Breast epithelium (tissue), 3 donors: Measurements from ENCODE around the gene CRNKL1.

Experiments
- CTCF ChIP-seq, 3 donors: fragments of 450-650 bp; IDR thresholded peaks; one replicate each; pipeline ENCODE4 v1.5.1; 2016 to 2017; ENCODE audit warnings: antibody characterized with exemption in 3 of 3, mild to moderate bottlenecking in 3 of 3, moderate library complexity in 3 of 3
- POLR2A ChIP-seq: fragments of 450-650 bp; IDR thresholded peaks from one replicate; pipeline ENCODE4 v1.6.1; 2016; ENCODE audit warnings: antibody characterized with exemption, mild to moderate bottlenecking, moderate library complexity
- POLR2AphosphoS5 ChIP-seq, 3 donors: sonication (generic); formaldehyde crosslinking; IDR thresholded peaks; one replicate each; pipeline ENCODE4 v1.6.1; 2017; ENCODE audit warnings: antibody characterized with exemption in 3 of 3

- TF ChIP-seq CTCF (IDR thresholded peaks at IDR 0.05) (no peak), POLR2AphosphoS5 (IDR thresholded peaks at IDR 0.05) (no peak), POLR2A (no peak)
Observed at GRCh38 chr20:20063941-20064702, 11.9 kb upstream of the CRNKL1 start.
